GM19468 (cell line): ENCODE results near the gene NFYC.

Experiments used
- ATAC-seq: cut with Tn5 transposase; IDR thresholded peaks from one replicate; pipeline ENCODE4 v1.9.1; 2021; ENCODE audit warnings: mild to moderate bottlenecking, moderate library complexity, moderate number of reproducible peaks; ENCODE audit not compliant: unreplicated experiment; ENCODE audit errors: extremely low read depth

The NFYC gene

GRCh38 chr1:40792036-40792435, 100.5 kb downstream of the NFYC start:
- no peak for ATAC-seq

- no peak for ATAC-seq
Measured at GRCh38 chr1:40793617-40794016, 102.1 kb downstream of the NFYC start.

- no peak for ATAC-seq
Measured at GRCh38 chr1:40794048-40794447, 102.5 kb downstream of the NFYC start.

- no peak for ATAC-seq
Measured at GRCh38 chr1:40794974-40795715, 103.6 kb downstream of the NFYC start.

- no peak for ATAC-seq
Measured at GRCh38 chr1:40795811-40796586, 104.5 kb downstream of the NFYC start.

GRCh38 chr1:40796939-40797667, 105.6 kb downstream of the NFYC start:
- no peak for ATAC-seq

GRCh38 chr1:40797668-40798010, 106.1 kb downstream of the NFYC start:
- ATAC-seq: no peak

- ATAC-seq: no peak
Measured at GRCh38 chr1:40798366-40799281, 107.1 kb downstream of the NFYC start.

- ATAC-seq: no peak
Measured at GRCh38 chr1:40799351-40799867, 107.9 kb downstream of the NFYC start.

- no peak for ATAC-seq
Measured at GRCh38 chr1:40801742-40802077, 110.2 kb downstream of the NFYC start.

- no peak for ATAC-seq
Measured at GRCh38 chr1:40802078-40802741, 110.7 kb downstream of the NFYC start.

- no peak for ATAC-seq
Measured at GRCh38 chr1:40802742-40803113, 111.2 kb downstream of the NFYC start.

GRCh38 chr1:40803447-40803846, 111.9 kb downstream of the NFYC start:
- ATAC-seq: no peak

- no peak for ATAC-seq
Measured at GRCh38 chr1:40803902-40804301, 112.4 kb downstream of the NFYC start.

GRCh38 chr1:40806240-40806639, 114.7 kb downstream of the NFYC start:
- ATAC-seq: no peak

- no peak for ATAC-seq
Measured at GRCh38 chr1:40806731-40807695, 115.5 kb downstream of the NFYC start.

- no peak for ATAC-seq
Measured at GRCh38 chr1:40808002-40808401, 116.5 kb downstream of the NFYC start.

GRCh38 chr1:40808444-40808843, 116.9 kb downstream of the NFYC start:
- ATAC-seq: no peak
